Endothelial cell of umbilical vein (primary cell): Measurements from ENCODE around the gene MYRIP. TPM values are rescaled to one million over a fixed set of nuclear protein-coding genes. Genes with fewer than 3 reads are reported as not detected.

Experiments
- BruUV-seq: library from RNA; stranded (reverse); fragments of 400-500 nt; replicated peaks from 2 replicates; lab custom pipeline; 2021; lab: Mats Ljungman, UMichigan
- CTCF ChIA-PET: fragments of 300-600, 350-600 bp; sonication (Branson Sonifier 250); formaldehyde crosslinking; loops from one replicate; lab custom pipeline; 2021; ENCODE audit warnings: antibody characterized with exemption, inconsistent platforms; lab: Charles Lee
- POLR2A ChIA-PET: fragments of 300-600, 350-600 bp; sonication (Branson Sonifier 250); formaldehyde crosslinking; loops from one replicate; lab custom pipeline; 2021; ENCODE audit warnings: antibody characterized with exemption, inconsistent platforms; lab: Charles Lee
- DNase-seq: peaks from one replicate; pipeline ENCODE4 v3.0.0-alpha.2; 2011; ENCODE audit warnings: low read depth, low spot score
- FAIRE-seq: peaks from 2 replicates; lab custom pipeline; 2011; peaks lifted over from hg19 to GRCh38; lab: Jason Lieb, UNC
- H2AFZ ChIP-seq: 2 replicates; pipeline ENCODE4 v1.6.0; 2012; ENCODE audit warnings: low read depth, low read length, control low read depth, inconsistent platforms
- H3K27ac ChIP-seq: 2 replicates; pipeline ENCODE4 v1.5.1; 2011; ENCODE audit warnings: low read depth, mild to moderate bottlenecking, control low read depth, low read length, moderate library complexity; ENCODE audit not compliant: insufficient read depth
- H3K27me3 ChIP-seq, 2 experiments: 2 replicates each; pipeline versions ENCODE4 v1.6.0 to v1.6.1; 2011; ENCODE audit warnings: low read length in 2 of 2, mixed read lengths in 1 of 2; ENCODE audit not compliant: control insufficient read depth in 2 of 2, insufficient read depth in 2 of 2
- H3K36me3 ChIP-seq, 2 experiments: 2 replicates in 1 of 2; 3 replicates in 1 of 2; pipeline ENCODE4 v1.5.1; 2011; ENCODE audit warnings: low read length in 2 of 2, mild to moderate bottlenecking in 1 of 2, moderate library complexity in 1 of 2; ENCODE audit not compliant: control insufficient read depth in 2 of 2, insufficient read depth in 2 of 2; ENCODE audit errors: extremely low read depth in 1 of 2
- H3K4me1 ChIP-seq: 3 replicates; pipeline ENCODE4 v1.5.1; 2011; ENCODE audit warnings: mild to moderate bottlenecking, low read length; ENCODE audit not compliant: control insufficient read depth, insufficient read depth; ENCODE audit errors: extremely low read depth
- H3K4me2 ChIP-seq: 2 replicates; pipeline ENCODE4 v1.6.1; 2011; ENCODE audit warnings: low read length, control low read depth, mixed read lengths; ENCODE audit not compliant: insufficient read depth
- H3K4me3 ChIP-seq, 3 experiments: fragments of 200-600 bp in 1 of 3; sonication (generic), shearing (Covaris generic) in 1 of 3; replicated peaks in 1 of 3; 2 replicates each; pipeline ENCODE4 v1.5.1; 2011 to 2016; ENCODE audit warnings: control low read depth in 3 of 3, low read length in 3 of 3, mild to moderate bottlenecking in 2 of 3, inconsistent platforms in 1 of 3, low read depth in 1 of 3, moderate library complexity in 1 of 3; ENCODE audit not compliant: insufficient read depth in 1 of 3
- H3K79me2 ChIP-seq: 2 replicates; pipeline ENCODE4 v1.6.0; 2012; ENCODE audit warnings: low read length, inconsistent platforms; ENCODE audit not compliant: control insufficient read depth, insufficient read depth
- H3K9ac ChIP-seq: replicated peaks from 2 replicates; pipeline ENCODE3; 2011; ENCODE audit warnings: low read length, control low read depth; ENCODE audit not compliant: insufficient read depth; ENCODE audit errors: extremely low read depth
- H3K9me1 ChIP-seq: replicated peaks from 3 replicates; pipeline ENCODE4 v1.6.0; 2011; ENCODE audit warnings: mild to moderate bottlenecking, low read length; ENCODE audit not compliant: control insufficient read depth, insufficient read depth; ENCODE audit errors: extremely low read depth
- H3K9me3 ChIP-seq: replicated peaks from 2 replicates; pipeline ENCODE4 v1.5.1; 2012; ENCODE audit warnings: low read length, inconsistent platforms; ENCODE audit not compliant: control insufficient read depth, insufficient read depth
- H4K20me1 ChIP-seq: replicated peaks from 2 replicates; pipeline ENCODE3; 2011; ENCODE audit warnings: mild to moderate bottlenecking, low read length; ENCODE audit not compliant: control insufficient read depth, insufficient read depth; ENCODE audit errors: extremely low read depth
- CTCF ChIP-seq, 2 donors: IDR thresholded peaks; 1 replicate in 1 of 2; 2 replicates in 1 of 2; pipeline ENCODE4 v1.5.1; 2011; ENCODE audit warnings: low read length in 2 of 2, mild to moderate bottlenecking in 2 of 2, moderate library complexity in 2 of 2, control low read depth in 1 of 2, inconsistent platforms in 1 of 2, low read depth in 1 of 2; ENCODE audit not compliant: insufficient read depth in 1 of 2; ENCODE audit errors: extremely low read depth in 1 of 2
- EZH2 ChIP-seq: IDR thresholded peaks from 2 replicates; pipeline ENCODE4 v1.6.1; 2012; ENCODE audit warnings: borderline replicate concordance, low read depth, mild to moderate bottlenecking, moderate library complexity, low read length, inconsistent platforms; ENCODE audit not compliant: severe bottlenecking
- FOS ChIP-seq: IDR thresholded peaks from 2 replicates; pipeline ENCODE4 v1.6.1; 2011; ENCODE audit warnings: mild to moderate bottlenecking, low read length, moderate library complexity, borderline replicate concordance; ENCODE audit not compliant: insufficient read depth
- GATA2 ChIP-seq: IDR thresholded peaks from 2 replicates; pipeline ENCODE4 v1.7.0; 2011; ENCODE audit warnings: low read depth, mild to moderate bottlenecking, moderate library complexity, mixed read lengths, low read length; ENCODE audit not compliant: insufficient read length, insufficient read depth
- JUN ChIP-seq: IDR thresholded peaks from 2 replicates; pipeline ENCODE4 v1.6.1; 2011; ENCODE audit warnings: borderline replicate concordance, low read depth; ENCODE audit not compliant: insufficient read length, insufficient read depth
- MYC ChIP-seq: IDR thresholded peaks from one replicate; pipeline ENCODE4 v1.6.1; 2011; ENCODE audit warnings: mild to moderate bottlenecking, low read depth, low read length
- POLR2A ChIP-seq: IDR thresholded peaks from 2 replicates; pipeline ENCODE4 v1.6.1; 2012; ENCODE audit warnings: low read depth, mild to moderate bottlenecking, control low read depth, low read length
- POLR2AphosphoS5 ChIP-seq: IDR thresholded peaks from 2 replicates; pipeline ENCODE4 v1.6.1; 2012; ENCODE audit warnings: low read depth, mild to moderate bottlenecking, control low read depth, low read length, moderate library complexity; ENCODE audit not compliant: insufficient read depth
- dilution Hi-C: fragments of 300-500 bp; cut with MboI; formaldehyde crosslinking; loops from one replicate; pipeline ENCODE4 v1.15.0; 2019; ENCODE audit warnings: low sequenced_read_pairs; ENCODE audit not compliant: extremely low pct_ligation_motif_present
- intact Hi-C: fragments of 100-400 bp; cut with micrococcal nuclease; formaldehyde crosslinking; loops from one replicate; pipeline ENCODE4 v1.10.0; 2022
- polyA plus RNA-seq, 4 experiments: library from polyadenylated mRNA; depleted of rRNA in 3 of 4; stranded (reverse) in 3 of 4; unstranded in 1 of 4; fragments of >200 nt; gene quantifications; 2 replicates each; pipeline versions ENCODE4 v1.2.1 to v1.2.3, GENCODE V29; 2011 to 2012; ENCODE audit warnings: missing spikeins in 1 of 4
- total RNA-seq: library from RNA; stranded (reverse); gene quantifications from 2 replicates; pipeline ENCODE4 v1.2.3, GENCODE V29; 2021
- TF ChIP-seq, protein P1 (sequence below): IDR thresholded peaks from 2 replicates; pipeline ENCODE4 v1.6.1; 2011; ENCODE audit not compliant: insufficient read depth, insufficient read length

Gene MYRIP
- total and polyA plus RNA-seq, 2 donors (not counting 3 experiments of a cell fraction or from before 2014, with no cell fraction given), result 6.7 to 11.9 TPM

DNA sequence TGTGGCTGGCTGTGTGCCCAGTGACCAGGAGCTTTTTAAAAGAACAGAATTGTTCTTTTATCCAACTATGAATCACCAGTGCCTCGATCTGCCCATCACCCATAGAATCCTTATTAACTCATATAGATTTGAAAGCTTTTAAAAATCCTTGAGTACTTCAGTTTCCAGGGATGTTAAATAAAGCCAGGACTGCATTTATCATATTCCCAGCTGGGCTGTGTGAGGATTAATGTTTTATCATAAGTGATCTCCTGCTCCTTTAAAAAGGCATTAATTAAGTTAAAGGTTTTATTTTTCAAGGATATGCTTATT, 234.0 kb downstream of the MYRIP start:
- no TSS peak for BruUV-seq
- TF ChIP-seq, protein P1, sequence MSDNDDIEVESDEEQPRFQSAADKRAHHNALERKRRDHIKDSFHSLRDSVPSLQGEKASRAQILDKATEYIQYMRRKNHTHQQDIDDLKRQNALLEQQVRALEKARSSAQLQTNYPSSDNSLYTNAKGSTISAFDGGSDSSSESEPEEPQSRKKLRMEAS, result no peak
- peak; percentile 33 for TF ChIP-seq JUN
- peak; percentile 72 for TF ChIP-seq FOS
- no peak for TF ChIP-seq POLR2A
- TF ChIP-seq GATA2, result no peak
- no peak for TF ChIP-seq MYC
- TF ChIP-seq POLR2AphosphoS5, result no peak
- peaks cover 0 to 9% of the 10 kb centered on the region in 2 experiments for H3K36me3 ChIP-seq
- no peaks in the 10 kb centered on the region for H3K9me3 ChIP-seq
- H3K27me3 ChIP-seq, result no peaks in the 10 kb centered on the region
- no peak overlapping the region for H2AFZ ChIP-seq
- DNase-seq, result peak; percentile 85
- H3K4me3 ChIP-seq, result no peak overlapping the region
- H3K4me2 ChIP-seq, result no peak overlapping the region
- peak; percentile 91 for FAIRE-seq
- intact Hi-C loops (no loop called here), dilution Hi-C loops (no loop called here)
- H4K20me1 ChIP-seq, result no peaks in the 10 kb centered on the region
- no peaks in the 10 kb centered on the region for H3K9me1 ChIP-seq
- no peak overlapping the region for H3K9ac ChIP-seq
- H3K27ac ChIP-seq, result no peak overlapping the region
- ChIA-PET POLR2A (no interaction called here), CTCF (interaction anchor here (0.7 to 3.2 kb wide), 7 partner anchors 12 to 319 kb away, joined by 3 to 14 read pairs (median 5); no protein-coding TSS in a partner anchor)
- H3K79me2 ChIP-seq, result no peaks in the 10 kb centered on the region
- peaks cover 6% of the 10 kb centered on the region for H3K4me1 ChIP-seq

DNA sequence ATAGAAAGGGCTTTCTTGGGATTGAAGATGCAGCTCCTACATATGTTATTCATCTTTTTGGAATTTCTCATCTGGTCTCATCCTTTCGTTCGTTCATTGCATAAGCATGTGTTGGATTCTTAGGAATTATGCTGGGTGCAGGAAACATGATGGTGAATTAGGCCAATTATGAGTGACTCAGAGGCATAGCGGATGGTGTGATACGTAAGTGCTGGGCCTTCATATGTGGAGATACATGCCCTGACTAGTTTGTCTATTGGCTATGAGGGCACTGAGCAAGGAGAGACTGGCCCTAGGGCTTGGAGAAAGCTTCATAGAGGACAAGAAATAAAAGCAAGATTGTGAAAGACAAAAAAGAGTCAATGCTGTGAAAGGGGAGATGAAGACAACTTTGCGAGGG, 235.1 kb downstream of the MYRIP start:
- POLR2A ChIA-PET, result no interaction called here
- dilution Hi-C loops (no loop called here), intact Hi-C loops (no loop called here)
- no peak for DNase-seq
- Histone ChIP-seq H3K9me1 (no peaks in the 10 kb centered on the region), H3K27ac (no peak overlapping the region), H3K9me3 (no peaks in the 10 kb centered on the region), H3K4me3 (no peak overlapping the region), H3K27me3 (no peaks in the 10 kb centered on the region), H3K9ac (no peak overlapping the region), H3K79me2 (no peaks in the 10 kb centered on the region), H3K36me3 (peaks cover 0 to 9% of the 10 kb centered on the region in 2 experiments), H4K20me1 (no peaks in the 10 kb centered on the region), H3K4me2 (no peak overlapping the region), H2AFZ (no peak overlapping the region), H3K4me1 (peaks cover 6% of the 10 kb centered on the region)
- FAIRE-seq, result no peak
- CTCF ChIA-PET, result interaction anchor here (1.7 to 3.2 kb wide), 2 partner anchors 27 to 232 kb away, joined by 5 to 14 read pairs; no protein-coding TSS in a partner anchor
- TF ChIP-seq FOS (peak; percentile 30), MYC (no peak), EZH2 (no peak), CTCF (IDR thresholded peaks at IDR 0.05; ENCODE audit: extremely low read depth in 1 of 2, insufficient read depth in 1 of 2, low read depth in 1 of 2, low read length in 2 of 2) (no peak)
- BruUV-seq, result no TSS peak
